ENCODE measurements around the gene ABCC3.

ABCC3 gene

DNA sequence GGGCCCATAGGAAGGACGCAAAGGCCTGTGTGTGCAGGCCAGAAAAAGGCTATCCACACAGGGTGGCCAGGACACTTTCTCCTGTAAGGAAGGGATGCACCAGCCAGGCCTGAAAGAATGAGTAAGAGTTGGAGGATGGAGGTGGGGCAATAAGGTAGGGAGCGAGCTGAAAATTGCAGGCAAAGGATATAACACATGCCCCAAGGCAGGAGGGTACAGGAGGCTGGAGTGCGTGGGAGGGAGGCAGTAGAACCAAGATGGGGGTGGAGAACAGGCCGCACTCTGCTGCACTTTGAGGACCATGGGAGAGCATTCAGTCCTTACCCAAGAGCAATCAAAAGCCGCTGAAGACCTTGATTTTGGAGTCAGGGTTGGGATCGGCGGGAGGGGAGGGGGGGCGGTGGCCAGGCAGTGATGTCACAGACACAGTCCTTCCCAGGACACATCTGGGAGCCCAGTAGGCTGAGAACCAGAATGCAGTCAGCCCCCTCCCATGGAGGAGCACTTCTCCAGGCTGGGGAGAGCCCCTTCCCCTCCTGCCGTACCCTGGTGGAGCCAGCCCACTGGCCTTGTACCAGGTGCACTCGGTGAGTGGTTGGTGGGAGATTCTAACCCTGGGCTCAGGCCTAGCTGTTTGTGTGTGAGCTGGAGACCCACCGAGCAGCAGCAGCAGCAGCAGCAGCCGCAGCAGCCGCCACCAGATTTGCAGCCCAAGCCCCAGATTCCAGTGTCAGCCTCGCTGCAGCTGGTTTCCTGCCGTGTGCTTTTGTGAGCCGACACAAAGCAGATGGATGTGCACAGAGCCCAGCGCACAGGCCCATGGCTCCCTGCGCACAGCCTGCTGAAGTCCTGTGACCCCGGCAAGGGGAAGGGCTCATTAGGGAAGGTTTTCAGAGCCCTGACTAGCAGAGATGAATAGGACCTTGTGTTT, 55.5 kb downstream of the ABCC3 start:
- TF ChIP-seq, protein P1, sequence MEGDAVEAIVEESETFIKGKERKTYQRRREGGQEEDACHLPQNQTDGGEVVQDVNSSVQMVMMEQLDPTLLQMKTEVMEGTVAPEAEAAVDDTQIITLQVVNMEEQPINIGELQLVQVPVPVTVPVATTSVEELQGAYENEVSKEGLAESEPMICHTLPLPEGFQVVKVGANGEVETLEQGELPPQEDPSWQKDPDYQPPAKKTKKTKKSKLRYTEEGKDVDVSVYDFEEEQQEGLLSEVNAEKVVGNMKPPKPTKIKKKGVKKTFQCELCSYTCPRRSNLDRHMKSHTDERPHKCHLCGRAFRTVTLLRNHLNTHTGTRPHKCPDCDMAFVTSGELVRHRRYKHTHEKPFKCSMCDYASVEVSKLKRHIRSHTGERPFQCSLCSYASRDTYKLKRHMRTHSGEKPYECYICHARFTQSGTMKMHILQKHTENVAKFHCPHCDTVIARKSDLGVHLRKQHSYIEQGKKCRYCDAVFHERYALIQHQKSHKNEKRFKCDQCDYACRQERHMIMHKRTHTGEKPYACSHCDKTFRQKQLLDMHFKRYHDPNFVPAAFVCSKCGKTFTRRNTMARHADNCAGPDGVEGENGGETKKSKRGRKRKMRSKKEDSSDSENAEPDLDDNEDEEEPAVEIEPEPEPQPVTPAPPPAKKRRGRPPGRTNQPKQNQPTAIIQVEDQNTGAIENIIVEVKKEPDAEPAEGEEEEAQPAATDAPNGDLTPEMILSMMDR (conservative IDR thresholded peaks at IDR 0.05; ENCODE audit: low read length), result no peak
- no peak for DNase-seq (ENCODE audit: low read depth)
- H3K4me3 ChIP-seq (ENCODE audit: low read length), result no peak overlapping the region

DNA sequence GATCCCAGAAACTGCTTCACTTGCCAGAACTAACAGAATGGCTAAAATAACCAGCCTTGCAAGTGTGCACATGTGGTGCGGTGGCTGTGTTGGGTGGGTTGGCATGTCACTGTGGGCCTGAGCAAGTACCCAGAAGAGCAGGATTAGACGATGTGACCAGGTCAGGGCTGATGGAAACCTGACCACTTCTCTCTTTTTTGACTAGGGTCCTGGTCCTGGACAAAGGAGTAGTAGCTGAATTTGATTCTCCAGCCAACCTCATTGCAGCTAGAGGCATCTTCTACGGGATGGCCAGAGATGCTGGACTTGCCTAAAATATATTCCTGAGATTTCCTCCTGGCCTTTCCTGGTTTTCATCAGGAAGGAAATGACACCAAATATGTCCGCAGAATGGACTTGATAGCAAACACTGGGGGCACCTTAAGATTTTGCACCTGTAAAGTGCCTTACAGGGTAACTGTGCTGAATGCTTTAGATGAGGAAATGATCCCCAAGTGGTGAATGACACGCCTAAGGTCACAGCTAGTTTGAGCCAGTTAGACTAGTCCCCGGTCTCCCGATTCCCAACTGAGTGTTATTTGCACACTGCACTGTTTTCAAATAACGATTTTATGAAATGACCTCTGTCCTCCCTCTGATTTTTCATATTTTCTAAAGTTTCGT, 56.3 kb downstream of the ABCC3 start:
- DNase-seq (ENCODE audit: low read depth), result no peak
- no peak overlapping the region for H3K4me3 ChIP-seq (ENCODE audit: low read length)
- TF ChIP-seq, protein P1 (conservative IDR thresholded peaks at IDR 0.05; ENCODE audit: low read length), result no peak

DNA sequence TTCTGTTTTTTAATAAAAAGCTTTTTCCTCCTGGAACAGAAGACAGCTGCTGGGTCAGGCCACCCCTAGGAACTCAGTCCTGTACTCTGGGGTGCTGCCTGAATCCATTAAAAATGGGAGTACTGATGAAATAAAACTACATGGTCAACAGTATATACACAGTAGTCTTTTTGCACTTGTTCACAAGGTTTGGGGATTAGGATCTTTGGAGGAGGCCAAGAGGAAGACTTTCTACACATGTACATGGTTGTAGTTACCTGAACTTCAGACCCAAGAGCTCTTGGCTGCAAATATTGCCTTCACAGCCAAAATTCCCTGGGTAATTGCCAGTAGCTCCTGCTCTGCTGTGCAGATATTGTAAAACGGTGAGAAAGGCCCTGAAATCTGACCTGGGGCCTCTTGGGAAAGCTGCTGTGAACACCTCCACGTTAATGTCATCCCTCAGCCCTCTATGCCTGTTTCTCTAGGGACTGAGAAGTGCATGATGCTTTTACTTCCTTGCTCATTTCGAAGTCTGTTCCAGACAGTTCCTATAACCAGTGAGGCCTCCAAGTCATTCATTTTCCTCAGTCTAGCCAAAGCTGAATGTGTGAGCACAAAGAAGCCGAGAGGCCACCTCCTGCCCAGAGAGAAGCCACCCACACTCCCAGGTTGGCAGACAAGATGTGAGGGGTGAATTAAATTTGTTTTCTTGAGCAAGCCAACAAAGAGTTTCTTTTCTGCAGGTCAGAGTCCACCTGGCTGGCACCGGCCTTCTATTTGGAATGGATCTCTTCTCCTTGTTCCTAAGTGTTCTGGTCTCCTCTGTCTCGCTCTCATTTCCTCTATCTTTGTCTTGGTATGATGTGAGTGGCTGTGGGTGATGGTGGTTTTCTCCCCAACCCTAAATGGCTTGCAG, 57.1 kb downstream of the ABCC3 start:
- no peak for DNase-seq (ENCODE audit: low read depth)
- TF ChIP-seq, protein P1 (conservative IDR thresholded peaks at IDR 0.05; ENCODE audit: low read length), result no peak
- H3K4me3 ChIP-seq (ENCODE audit: low read length), result no peak overlapping the region

DNA sequence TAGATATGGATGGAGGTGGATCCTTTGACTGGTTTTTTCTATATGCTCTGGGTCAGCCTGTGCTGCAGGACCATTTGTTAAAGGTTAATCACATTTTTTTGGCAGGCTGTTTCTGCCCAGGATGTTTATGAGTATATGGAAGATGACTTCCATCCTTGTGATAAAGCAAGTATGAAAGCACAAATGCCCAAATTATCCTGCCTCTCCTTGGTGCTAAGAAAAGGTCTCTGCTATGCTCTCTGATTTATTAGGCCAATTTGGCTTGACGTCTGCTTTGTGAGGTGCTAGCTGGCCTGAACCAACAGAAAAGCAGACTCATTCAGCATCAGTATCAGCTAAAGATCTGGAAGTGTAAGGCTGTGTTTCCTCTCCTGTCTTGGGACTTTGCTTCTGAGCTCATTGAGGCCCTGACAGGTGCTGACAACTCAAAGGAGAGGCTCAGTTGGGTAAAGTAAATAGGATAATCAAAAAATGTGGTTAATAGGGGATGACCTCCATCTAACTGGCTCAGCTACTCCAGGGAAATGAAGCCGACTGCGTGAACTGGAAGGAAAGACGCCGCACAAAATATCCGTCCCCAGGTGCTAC, 57.9 kb downstream of the ABCC3 start:
- no peak overlapping the region for H3K4me3 ChIP-seq (ENCODE audit: low read length)
- TF ChIP-seq, protein P1 (conservative IDR thresholded peaks at IDR 0.05; ENCODE audit: low read length), result no peak
- no peak for DNase-seq (ENCODE audit: low read depth)

DNA sequence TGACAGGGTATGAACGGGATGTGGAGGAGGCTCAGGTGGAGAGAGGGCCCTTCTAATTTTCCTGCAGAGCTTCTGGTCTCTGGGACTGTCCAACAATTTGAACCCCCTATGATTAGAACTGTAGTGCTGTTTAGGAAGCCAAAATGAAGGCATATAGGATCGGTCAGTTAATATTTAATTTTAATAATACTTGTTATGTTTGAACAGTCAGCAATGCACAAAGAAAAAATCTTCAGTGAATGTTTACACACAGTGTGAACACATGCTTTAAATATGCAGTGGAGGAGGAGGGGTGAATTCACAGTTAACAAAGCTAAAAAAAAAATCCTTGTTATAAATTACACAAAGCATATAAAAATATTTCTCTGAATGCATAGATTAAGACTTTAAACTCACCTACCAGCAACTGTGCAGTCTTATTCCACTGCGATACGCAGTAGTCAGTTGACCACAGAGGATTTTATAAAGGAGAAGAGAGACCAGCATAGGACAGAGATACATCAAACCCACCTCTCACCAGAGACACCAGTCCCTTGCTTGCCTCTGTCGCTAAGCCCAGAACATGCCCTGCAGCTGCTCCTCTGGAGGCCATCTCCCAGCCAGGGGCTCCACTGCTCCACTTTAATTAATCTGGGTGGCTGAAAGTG, 58.5 kb downstream of the ABCC3 start:
- H3K4me3 ChIP-seq (ENCODE audit: low read length), result no peak overlapping the region
- peak; percentile 42 for DNase-seq (ENCODE audit: low read depth)
- TF ChIP-seq, protein P1 (conservative IDR thresholded peaks at IDR 0.05; ENCODE audit: low read length), result no peak

DNA sequence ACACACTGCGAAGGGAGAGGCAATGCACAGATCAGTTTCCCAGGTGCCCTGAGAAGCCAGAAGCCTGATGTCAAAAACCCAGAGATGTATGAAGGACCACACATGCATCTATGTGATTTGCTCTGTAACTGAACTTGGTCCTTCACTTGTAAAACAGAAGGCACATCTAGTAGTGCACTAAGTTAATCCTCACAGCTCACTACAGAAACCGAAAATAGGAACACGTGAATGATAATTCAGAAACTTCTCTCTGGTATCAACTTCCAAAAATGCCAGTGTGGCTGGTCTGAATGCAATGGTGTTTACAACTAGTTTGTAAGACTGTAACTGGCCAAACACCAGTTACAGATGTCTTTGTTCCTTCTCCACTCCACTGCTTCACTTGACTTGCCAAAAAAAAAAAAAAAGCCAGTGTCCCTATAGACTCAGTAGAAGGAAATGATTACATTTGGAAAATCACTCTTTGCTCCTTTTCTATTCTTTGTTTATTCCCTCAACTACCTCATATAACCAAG, 61.7 kb downstream of the ABCC3 start:
- no peak for DNase-seq (ENCODE audit: low read depth)
- H3K4me3 ChIP-seq (ENCODE audit: low read length), result no peak overlapping the region
- TF ChIP-seq, protein P1 (conservative IDR thresholded peaks at IDR 0.05; ENCODE audit: low read length), result no peak

All from AG10803 (cell line).